ENCODE data around the gene STRN3.
"Not testable (repeated sequence)": the region's sequence is repeated elsewhere in the genome, so short reads cannot be mapped to it uniquely, and the experiment has no call there.

Gene STRN3

GRCh38 chr14:31009836-31010574 is 16.2 kb downstream of the STRN3 start:
- no peak overlapping the region for H3K27ac ChIP-seq (replicated peaks; ENCODE audit: low read length)
- no peak overlapping the region for H2BK120ac ChIP-seq (ENCODE audit: low read depth, low read length)
- H3K36me3 ChIP-seq (replicated peaks in 1 of 2; ENCODE audit: control insufficient read depth in 2 of 2, insufficient read depth in 2 of 2, low read length in 2 of 2) = peaks cover 2 to 66% of the 10 kb centered on the region in 2 donors
- no peak overlapping the region for H3K14ac ChIP-seq (ENCODE audit: low read length)
- no peak overlapping the region for H2BK15ac ChIP-seq (ENCODE audit: low read length)
- H4K8ac ChIP-seq (ENCODE audit: low read depth, low read length) = no peak overlapping the region
- no peak overlapping the region for H3K9ac ChIP-seq (ENCODE audit: low read depth, low read length, poor library complexity)
- no CpG with 5 or more reads among the region's 3 CpGs for WGBS, 2 donors (ENCODE audit: extremely low coverage in 2 of 2, insufficient read length in 2 of 2, insufficient replicate concordance in 1 of 2)
- no peaks in the 10 kb centered on the region for H3K4me1 ChIP-seq (ENCODE audit: control insufficient read depth in 2 of 2, insufficient read depth in 1 of 2, low read depth in 1 of 2, low read length in 2 of 2)
- no peak overlapping the region for H3K4me3 ChIP-seq (ENCODE audit: low read length in 2 of 2)
- no peak overlapping the region for H3K4me2 ChIP-seq (ENCODE audit: insufficient read depth, low read length, poor library complexity, severe bottlenecking)
- no peak overlapping the region for H2AK5ac ChIP-seq (ENCODE audit: low read depth, low read length)
- H3K79me1 ChIP-seq (ENCODE audit: low read depth, low read length) = peaks cover 7% of the 10 kb centered on the region
- no peak overlapping the region for H3K23ac ChIP-seq (ENCODE audit: low read depth, low read length, poor library complexity)
- no peak overlapping the region for H2AFZ ChIP-seq (ENCODE audit: low read length)
- no peak overlapping the region for H2BK12ac ChIP-seq (ENCODE audit: low read length)
- peaks cover 0 to 3% of the 10 kb centered on the region in 2 donors for H3K9me3 ChIP-seq (replicated peaks in 1 of 2; ENCODE audit: control insufficient read depth in 2 of 2, insufficient read depth in 1 of 2, low read depth in 1 of 2, low read length in 2 of 2)
- no peak overlapping the region for H3K4ac ChIP-seq (ENCODE audit: low read length)
- no peak overlapping the region for H3K18ac ChIP-seq (ENCODE audit: low read length)
- no peak overlapping the region for H4K91ac ChIP-seq (ENCODE audit: low read depth, low read length, poor library complexity)
- no peak overlapping the region for H2BK5ac ChIP-seq (ENCODE audit: low read length)
- no peak for DNase-seq (ENCODE audit: low spot score)
- no peaks in the 10 kb centered on the region for H3K27me3 ChIP-seq (ENCODE audit: control insufficient read depth in 3 of 3, insufficient read depth in 3 of 3, low read depth in 1 of 3, low read length in 3 of 3)

DNA sequence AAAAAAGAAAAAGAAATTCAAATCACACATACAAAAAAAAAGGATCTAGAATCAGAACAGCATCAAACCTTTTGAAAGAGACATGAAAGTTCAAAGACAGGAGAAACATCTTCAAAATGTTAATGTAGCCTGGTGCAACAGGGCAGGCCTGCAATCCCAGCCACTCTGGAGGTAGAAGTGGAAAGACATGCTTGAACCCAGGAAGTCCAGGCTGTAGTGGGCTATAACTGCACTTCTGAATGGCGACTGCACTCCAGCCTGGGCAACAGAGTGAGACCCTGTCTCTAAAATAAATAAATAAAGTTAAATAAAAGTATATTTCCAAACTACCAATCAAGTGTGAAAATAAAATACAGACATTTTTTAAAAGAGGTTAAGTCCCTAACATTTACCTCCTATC is 19.5 kb downstream of the STRN3 start:
- H3K27ac ChIP-seq (replicated peaks; ENCODE audit: low read length) = no peak overlapping the region
- peaks cover 2 to 72% of the 10 kb centered on the region in 2 donors for H3K36me3 ChIP-seq (replicated peaks in 1 of 2; ENCODE audit: control insufficient read depth in 2 of 2, insufficient read depth in 2 of 2, low read length in 2 of 2)
- no peak overlapping the region for H2BK5ac ChIP-seq (ENCODE audit: low read length)
- no peak overlapping the region for H3K23ac ChIP-seq (ENCODE audit: low read depth, low read length, poor library complexity)
- no peak overlapping the region for H3K4me2 ChIP-seq (ENCODE audit: insufficient read depth, low read length, poor library complexity, severe bottlenecking)
- H3K4me1 ChIP-seq (ENCODE audit: control insufficient read depth in 2 of 2, insufficient read depth in 1 of 2, low read depth in 1 of 2, low read length in 2 of 2) = no peaks in the 10 kb centered on the region
- H3K79me1 ChIP-seq (ENCODE audit: low read depth, low read length) = peaks cover 5% of the 10 kb centered on the region
- H3K14ac ChIP-seq (ENCODE audit: low read length) = no peak overlapping the region
- H2AFZ ChIP-seq (ENCODE audit: low read length) = no peak overlapping the region
- no peak overlapping the region for H2BK12ac ChIP-seq (ENCODE audit: low read length)
- no peak overlapping the region for H3K18ac ChIP-seq (ENCODE audit: low read length)
- H3K27me3 ChIP-seq (ENCODE audit: control insufficient read depth in 3 of 3, insufficient read depth in 3 of 3, low read depth in 1 of 3, low read length in 3 of 3) = no peaks in the 10 kb centered on the region
- H3K9ac ChIP-seq (ENCODE audit: low read depth, low read length, poor library complexity) = no peak overlapping the region
- H4K91ac ChIP-seq (ENCODE audit: low read depth, low read length, poor library complexity) = no peak overlapping the region
- no peak overlapping the region for H2AK5ac ChIP-seq (ENCODE audit: low read depth, low read length)
- no peak overlapping the region for H3K4ac ChIP-seq (ENCODE audit: low read length)
- H3K4me3 ChIP-seq (ENCODE audit: low read length in 2 of 2) = no peak overlapping the region
- no CpG with 5 or more reads among the region's 1 CpG for whole genome bisulfite sequencing, 2 donors (ENCODE audit: extremely low coverage in 2 of 2, insufficient read length in 2 of 2, insufficient replicate concordance in 1 of 2)
- no peak overlapping the region for H2BK15ac ChIP-seq (ENCODE audit: low read length)
- DNase-seq (ENCODE audit: low spot score) = no peak
- no peak overlapping the region for H2BK120ac ChIP-seq (ENCODE audit: low read depth, low read length)
- H3K9me3 ChIP-seq (replicated peaks in 1 of 2; ENCODE audit: control insufficient read depth in 2 of 2, insufficient read depth in 1 of 2, low read depth in 1 of 2, low read length in 2 of 2) = peaks cover 0 to 12% of the 10 kb centered on the region in 2 donors
- no peak overlapping the region for H4K8ac ChIP-seq (ENCODE audit: low read depth, low read length)

DNA sequence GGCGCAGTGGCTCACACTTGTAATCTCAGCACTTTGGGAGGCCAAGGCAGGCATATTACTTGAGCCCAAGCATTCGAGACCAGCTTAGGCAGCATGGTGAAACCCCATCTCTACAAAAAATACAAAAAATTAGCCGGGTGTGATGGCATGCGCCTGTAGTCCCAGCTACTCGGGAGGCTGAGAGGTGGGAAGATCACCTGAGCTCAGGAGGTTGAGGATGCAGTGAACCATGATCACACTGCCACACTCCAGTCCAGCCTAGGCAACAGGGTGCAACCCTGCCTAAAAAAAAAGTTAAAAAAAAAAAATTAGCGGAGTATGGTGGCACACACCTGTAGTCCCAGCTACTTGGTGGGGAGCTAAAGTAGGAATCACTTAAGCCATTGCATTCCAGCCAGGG is 22.2 kb downstream of the STRN3 start:
- not testable (repeated sequence) for H2AK5ac ChIP-seq (ENCODE audit: low read depth, low read length); H4K91ac ChIP-seq (ENCODE audit: low read depth, low read length, poor library complexity); H2BK15ac ChIP-seq (ENCODE audit: low read length); H3K4me2 ChIP-seq (ENCODE audit: insufficient read depth, low read length, poor library complexity, severe bottlenecking); H2BK5ac ChIP-seq (ENCODE audit: low read length); H3K4me1 ChIP-seq (ENCODE audit: control insufficient read depth in 2 of 2, insufficient read depth in 1 of 2, low read depth in 1 of 2, low read length in 2 of 2); H2AFZ ChIP-seq (ENCODE audit: low read length); H3K14ac ChIP-seq (ENCODE audit: low read length); H4K8ac ChIP-seq (ENCODE audit: low read depth, low read length); H3K4me3 ChIP-seq (ENCODE audit: low read length in 2 of 2); H2BK12ac ChIP-seq (ENCODE audit: low read length); H3K27me3 ChIP-seq (ENCODE audit: control insufficient read depth in 3 of 3, insufficient read depth in 3 of 3, low read depth in 1 of 3, low read length in 3 of 3); H3K9ac ChIP-seq (ENCODE audit: low read depth, low read length, poor library complexity); H3K79me1 ChIP-seq (ENCODE audit: low read depth, low read length); H3K4ac ChIP-seq (ENCODE audit: low read length); H3K27ac ChIP-seq (replicated peaks; ENCODE audit: low read length); H2BK120ac ChIP-seq (ENCODE audit: low read depth, low read length); H3K18ac ChIP-seq (ENCODE audit: low read length); H3K23ac ChIP-seq (ENCODE audit: low read depth, low read length, poor library complexity); DNase-seq (ENCODE audit: low spot score)
- no CpG with 5 or more reads among the region's 6 CpGs for WGBS, 2 donors (ENCODE audit: extremely low coverage in 2 of 2, insufficient read length in 2 of 2, insufficient replicate concordance in 1 of 2)
- Histone ChIP-seq H3K36me3 (replicated peaks in 1 of 2; ENCODE audit: control insufficient read depth in 2 of 2, insufficient read depth in 2 of 2, low read length in 2 of 2) (peaks cover 2 to 77% of the 10 kb centered on the region in 2 donors), H3K9me3 (replicated peaks in 1 of 2; ENCODE audit: control insufficient read depth in 2 of 2, insufficient read depth in 1 of 2, low read depth in 1 of 2, low read length in 2 of 2) (peaks cover 1 to 38% of the 10 kb centered on the region in 2 donors)

DNA sequence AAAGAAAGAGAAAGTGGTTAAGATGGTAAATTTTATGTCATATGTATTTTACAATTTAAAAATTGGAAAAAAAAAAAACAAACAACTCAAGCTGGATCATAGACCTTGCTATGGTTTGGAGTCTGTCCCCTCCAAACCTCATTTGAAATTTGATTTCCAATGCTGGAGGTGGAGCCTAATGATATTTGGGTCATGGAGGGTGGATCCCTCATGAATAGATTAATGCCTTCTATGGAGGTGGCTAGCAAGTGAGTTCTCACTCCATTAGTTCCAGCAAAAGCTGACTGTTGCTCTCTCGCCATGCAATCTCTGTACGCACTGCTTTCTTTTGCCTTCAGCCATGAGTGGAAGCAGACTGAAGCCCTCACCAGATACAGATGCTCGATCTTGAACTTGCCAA is 22.9 kb downstream of the STRN3 start:
- no peak overlapping the region for H3K14ac ChIP-seq (ENCODE audit: low read length)
- no peak overlapping the region for H3K27ac ChIP-seq (replicated peaks; ENCODE audit: low read length)
- H3K27me3 ChIP-seq (ENCODE audit: control insufficient read depth in 3 of 3, insufficient read depth in 3 of 3, low read depth in 1 of 3, low read length in 3 of 3) = no peaks in the 10 kb centered on the region
- peaks cover 9 to 46% of the 10 kb centered on the region in 2 donors for H3K9me3 ChIP-seq (replicated peaks in 1 of 2; ENCODE audit: control insufficient read depth in 2 of 2, insufficient read depth in 1 of 2, low read depth in 1 of 2, low read length in 2 of 2)
- H3K18ac ChIP-seq (ENCODE audit: low read length) = no peak overlapping the region
- no peak overlapping the region for H2BK15ac ChIP-seq (ENCODE audit: low read length)
- no peak overlapping the region for H2BK5ac ChIP-seq (ENCODE audit: low read length)
- H3K4ac ChIP-seq (ENCODE audit: low read length) = no peak overlapping the region
- peaks cover 4% of the 10 kb centered on the region for H3K79me1 ChIP-seq (ENCODE audit: low read depth, low read length)
- H4K91ac ChIP-seq (ENCODE audit: low read depth, low read length, poor library complexity) = no peak overlapping the region
- no peak overlapping the region for H4K8ac ChIP-seq (ENCODE audit: low read depth, low read length)
- H3K4me3 ChIP-seq (ENCODE audit: low read length in 2 of 2) = no peak overlapping the region
- H3K4me2 ChIP-seq (ENCODE audit: insufficient read depth, low read length, poor library complexity, severe bottlenecking) = no peak overlapping the region
- peaks cover 2 to 75% of the 10 kb centered on the region in 2 donors for H3K36me3 ChIP-seq (replicated peaks in 1 of 2; ENCODE audit: control insufficient read depth in 2 of 2, insufficient read depth in 2 of 2, low read length in 2 of 2)
- H2AK5ac ChIP-seq (ENCODE audit: low read depth, low read length) = no peak overlapping the region
- no peak overlapping the region for H2BK12ac ChIP-seq (ENCODE audit: low read length)
- H3K4me1 ChIP-seq (ENCODE audit: control insufficient read depth in 2 of 2, insufficient read depth in 1 of 2, low read depth in 1 of 2, low read length in 2 of 2) = no peaks in the 10 kb centered on the region
- WGBS, 2 donors (ENCODE audit: extremely low coverage in 2 of 2, insufficient read length in 2 of 2, insufficient replicate concordance in 1 of 2) = no CpG with 5 or more reads among the region's 3 CpGs
- H3K23ac ChIP-seq (ENCODE audit: low read depth, low read length, poor library complexity) = no peak overlapping the region
- no peak overlapping the region for H3K9ac ChIP-seq (ENCODE audit: low read depth, low read length, poor library complexity)
- H2AFZ ChIP-seq (ENCODE audit: low read length) = no peak overlapping the region
- DNase-seq (ENCODE audit: low spot score) = no peak
- H2BK120ac ChIP-seq (ENCODE audit: low read depth, low read length) = no peak overlapping the region

Data from neuronal stem cell (in vitro differentiated cells).